Keratinocyte (primary cell): Measurements from ENCODE around the gene ZNF254. TPM values are rescaled to one million over a fixed set of nuclear protein-coding genes. Genes with fewer than 3 reads are reported as not detected.

Experiments used
- DNase-seq: peaks from one replicate; pipeline ENCODE4 v3.0.0-alpha.2; 2011; ENCODE audit warnings: low read depth, missing footprints, low spot score
- FAIRE-seq: peaks from 2 replicates; lab custom pipeline; 2011; peaks lifted over from hg19 to GRCh38; lab: Jason Lieb, UNC
- H2AFZ ChIP-seq: 2 replicates; pipeline ENCODE4 v1.6.0; 2012; ENCODE audit warnings: low read length, control low read depth, inconsistent platforms; ENCODE audit not compliant: control insufficient read depth
- H3K27ac ChIP-seq: 2 replicates; pipeline ENCODE4 v1.5.1; 2011; ENCODE audit warnings: low read length; ENCODE audit not compliant: control insufficient read depth, insufficient read depth
- H3K27me3 ChIP-seq: 3 replicates; pipeline ENCODE4 v1.6.0; 2011; ENCODE audit warnings: low read length; ENCODE audit not compliant: control insufficient read depth, insufficient read depth; ENCODE audit errors: extremely low read depth
- H3K36me3 ChIP-seq, 2 experiments: 2 replicates in 1 of 2; 3 replicates in 1 of 2; pipeline ENCODE4 v1.5.1; 2011; ENCODE audit warnings: low read length in 2 of 2, mild to moderate bottlenecking in 1 of 2; ENCODE audit not compliant: control insufficient read depth in 2 of 2, insufficient read depth in 2 of 2; ENCODE audit errors: extremely low read depth in 1 of 2
- H3K4me1 ChIP-seq: 3 replicates; pipeline ENCODE4 v1.5.1; 2011; ENCODE audit warnings: low read length; ENCODE audit not compliant: control insufficient read depth, insufficient read depth; ENCODE audit errors: extremely low read depth
- H3K4me2 ChIP-seq: 3 replicates; pipeline ENCODE4 v1.6.0; 2011; ENCODE audit warnings: low read depth, low read length; ENCODE audit not compliant: control insufficient read depth, insufficient read depth; ENCODE audit errors: extremely low read depth
- H3K4me3 ChIP-seq, 3 experiments: fragments of 200-600 bp in 1 of 3; sonication (generic) in 1 of 3; 2 replicates in 2 of 3; 3 replicates in 1 of 3; pipeline ENCODE4 v1.5.1; 2011 to 2016; ENCODE audit warnings: low read length in 3 of 3, mild to moderate bottlenecking in 3 of 3, control low read depth in 2 of 3, inconsistent platforms in 1 of 3, low read depth in 1 of 3, mixed read lengths in 1 of 3, mixed run types in 1 of 3, moderate library complexity in 1 of 3; ENCODE audit not compliant: control insufficient read depth in 2 of 3, insufficient read depth in 2 of 3; ENCODE audit errors: extremely low read depth in 1 of 3
- H3K79me2 ChIP-seq: 2 replicates; pipeline ENCODE4 v1.6.0; 2012; ENCODE audit warnings: low read length; ENCODE audit not compliant: control insufficient read depth, insufficient read depth
- H3K9ac ChIP-seq: 3 replicates; pipeline ENCODE4 v1.6.0; 2011; ENCODE audit warnings: low read length; ENCODE audit not compliant: control insufficient read depth, insufficient read depth; ENCODE audit errors: extremely low read depth
- H3K9me1 ChIP-seq: 3 replicates; pipeline ENCODE4 v1.6.0; 2011; ENCODE audit warnings: low read length; ENCODE audit not compliant: control insufficient read depth, insufficient read depth; ENCODE audit errors: extremely low read depth
- H3K9me3 ChIP-seq: 2 replicates; pipeline ENCODE4 v1.5.1; 2012; ENCODE audit warnings: low read depth, low read length; ENCODE audit not compliant: control insufficient read depth
- H4K20me1 ChIP-seq: 3 replicates; pipeline ENCODE4 v1.6.0; 2011; ENCODE audit warnings: low read length; ENCODE audit not compliant: control insufficient read depth, insufficient read depth; ENCODE audit errors: extremely low read depth
- EZH2 ChIP-seq: IDR thresholded peaks from one replicate; pipeline ENCODE4 v1.6.1; 2012; ENCODE audit warnings: inconsistent platforms, mild to moderate bottlenecking, low read length, moderate library complexity
- dilution Hi-C: fragments of 300-500 bp; cut with MboI; formaldehyde crosslinking; loops from one replicate; pipeline ENCODE4 v1.7.0; 2020; ENCODE audit warnings: low sequenced_read_pairs; ENCODE audit not compliant: extremely low pct_ligation_motif_present
- polyA plus RNA-seq, 5 experiments: library from polyadenylated mRNA; depleted of rRNA in 3 of 5; stranded (reverse) in 3 of 5; stranded (forward) in 1 of 5; unstranded in 1 of 5; fragments of >200 nt; gene quantifications; 1 replicate in 1 of 5; 2 replicates in 3 of 5; 3 replicates in 1 of 5; pipeline versions ENCODE4 v1.2.1 to v1.2.3, GENCODE V29; 2011 to 2012; ENCODE audit warnings: missing spikeins in 2 of 5, low read depth in 1 of 5, low replicate concordance in 1 of 5
- TF ChIP-seq, protein P1 (sequence below), 3 experiments: IDR thresholded peaks in 1 of 3; conservative IDR thresholded peaks in 1 of 3; optimal IDR thresholded peaks in 1 of 3; 2 replicates in 2 of 3; 3 replicates in 1 of 3; pipeline versions ENCODE3 to v1.5.1; 2011; ENCODE audit warnings: low read length in 3 of 3, mild to moderate bottlenecking in 3 of 3, moderate library complexity in 2 of 3, control low read depth in 1 of 3, inconsistent platforms in 1 of 3; ENCODE audit not compliant: insufficient read depth in 2 of 3; ENCODE audit errors: extremely low read depth in 1 of 3

Gene ZNF254
- polyA plus RNA-seq, 1 donor (not counting 4 experiments of a cell fraction or from before 2014, with no cell fraction given), result 5.7 TPM

DNA sequence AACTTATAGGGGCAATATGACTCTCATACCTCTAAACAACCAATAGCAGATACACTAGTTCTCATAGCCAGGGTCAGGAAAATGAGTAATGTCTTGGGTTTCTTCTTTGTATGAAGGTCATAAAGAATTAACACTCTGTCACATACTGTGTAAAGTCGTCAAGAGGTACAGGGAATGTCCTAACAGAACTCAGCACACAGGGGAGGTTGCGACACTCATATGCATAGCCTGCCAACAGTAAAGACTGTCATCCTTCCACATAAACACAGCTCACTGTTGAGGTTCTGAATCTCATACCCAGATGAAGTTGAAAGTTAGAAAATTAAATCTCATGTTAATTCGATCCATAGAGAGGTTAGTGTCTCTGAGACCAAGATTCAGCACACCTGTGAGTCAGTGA is 34.2 kb upstream of the ZNF254 start:
- H3K4me3 ChIP-seq, result no peak overlapping the region

DNA sequence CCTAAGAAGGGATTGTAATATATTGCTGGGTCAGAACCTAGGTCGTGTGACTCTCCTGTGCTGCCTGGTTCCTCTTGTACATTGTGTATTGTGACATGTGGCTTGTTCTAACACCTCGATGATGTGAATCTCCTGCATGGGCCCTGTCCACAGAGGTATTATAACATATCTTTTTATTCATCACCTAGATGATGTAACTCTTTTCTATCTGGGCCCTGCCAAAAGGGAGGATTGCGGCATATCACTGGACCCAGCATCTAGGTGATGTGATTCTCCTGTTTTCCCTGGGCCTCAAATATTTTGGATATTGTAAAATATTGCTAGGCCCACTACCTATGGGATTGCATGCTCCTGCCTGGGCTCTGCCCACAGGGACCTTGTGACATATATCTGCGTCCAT is 33.4 kb upstream of the ZNF254 start:
- dilution Hi-C loops, result no loop called here
- no peaks in the 10 kb centered on the region for H3K9me1 ChIP-seq
- H3K27ac ChIP-seq, result peak overlapping the region; percentile 84
- peak overlapping the region; percentile 33 for H3K9ac ChIP-seq
- FAIRE-seq (no peak), DNase-seq (no peak)
- H3K4me2 ChIP-seq, result peak overlapping the region; percentile 51
- H2AFZ ChIP-seq, result no peak overlapping the region
- no peak overlapping the region for H3K4me3 ChIP-seq
- TF ChIP-seq, protein P1, sequence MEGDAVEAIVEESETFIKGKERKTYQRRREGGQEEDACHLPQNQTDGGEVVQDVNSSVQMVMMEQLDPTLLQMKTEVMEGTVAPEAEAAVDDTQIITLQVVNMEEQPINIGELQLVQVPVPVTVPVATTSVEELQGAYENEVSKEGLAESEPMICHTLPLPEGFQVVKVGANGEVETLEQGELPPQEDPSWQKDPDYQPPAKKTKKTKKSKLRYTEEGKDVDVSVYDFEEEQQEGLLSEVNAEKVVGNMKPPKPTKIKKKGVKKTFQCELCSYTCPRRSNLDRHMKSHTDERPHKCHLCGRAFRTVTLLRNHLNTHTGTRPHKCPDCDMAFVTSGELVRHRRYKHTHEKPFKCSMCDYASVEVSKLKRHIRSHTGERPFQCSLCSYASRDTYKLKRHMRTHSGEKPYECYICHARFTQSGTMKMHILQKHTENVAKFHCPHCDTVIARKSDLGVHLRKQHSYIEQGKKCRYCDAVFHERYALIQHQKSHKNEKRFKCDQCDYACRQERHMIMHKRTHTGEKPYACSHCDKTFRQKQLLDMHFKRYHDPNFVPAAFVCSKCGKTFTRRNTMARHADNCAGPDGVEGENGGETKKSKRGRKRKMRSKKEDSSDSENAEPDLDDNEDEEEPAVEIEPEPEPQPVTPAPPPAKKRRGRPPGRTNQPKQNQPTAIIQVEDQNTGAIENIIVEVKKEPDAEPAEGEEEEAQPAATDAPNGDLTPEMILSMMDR (optimal IDR thresholded peaks at IDR 0.05 in 1 of 3, IDR thresholded peaks at IDR 0.05 in 1 of 3, conservative IDR thresholded peaks at IDR 0.05 in 1 of 3; ENCODE audit: extremely low read depth in 1 of 3, insufficient read depth in 2 of 3, low read length in 3 of 3), result no peak
- no peak for TF ChIP-seq EZH2
- H3K36me3 ChIP-seq, result peaks cover 15% of the 10 kb centered on the region in 2 experiments
- H3K4me1 ChIP-seq, result peaks cover 24% of the 10 kb centered on the region
- no peaks in the 10 kb centered on the region for H3K79me2 ChIP-seq
- no peaks in the 10 kb centered on the region for H3K27me3 ChIP-seq
- H3K9me3 ChIP-seq, result no peaks in the 10 kb centered on the region
- no peaks in the 10 kb centered on the region for H4K20me1 ChIP-seq

More for the DNA sequence above, 34.2 kb upstream of the ZNF254 start:
- H3K4me2 ChIP-seq, result no peak overlapping the region
- no peak overlapping the region for H3K9ac ChIP-seq
- H4K20me1 ChIP-seq, result no peaks in the 10 kb centered on the region
- FAIRE-seq (no peak), DNase-seq (no peak)
- H2AFZ ChIP-seq, result no peak overlapping the region
- TF ChIP-seq, protein P1 (optimal IDR thresholded peaks at IDR 0.05 in 1 of 3, IDR thresholded peaks at IDR 0.05 in 1 of 3, conservative IDR thresholded peaks at IDR 0.05 in 1 of 3; ENCODE audit: extremely low read depth in 1 of 3, insufficient read depth in 2 of 3, low read length in 3 of 3), result no peak
- no peak for TF ChIP-seq EZH2
- no peaks in the 10 kb centered on the region for H3K9me3 ChIP-seq
- no peaks in the 10 kb centered on the region for H3K79me2 ChIP-seq
- H3K36me3 ChIP-seq, result peaks cover 13 to 15% of the 10 kb centered on the region in 2 experiments
- no peaks in the 10 kb centered on the region for H3K27me3 ChIP-seq
- no peak overlapping the region for H3K27ac ChIP-seq
- H3K9me1 ChIP-seq, result no peaks in the 10 kb centered on the region
- dilution Hi-C loops, result no loop called here
- H3K4me1 ChIP-seq, result peaks cover 24% of the 10 kb centered on the region
